Muscle layer of duodenum (tissue), 2 donors: ENCODE results near the gene RASSF4.

Experiments used
- H3K27ac ChIP-seq: one replicate; pipeline ENCODE4 v1.7.0; 2013; ENCODE audit warnings: mild to moderate bottlenecking, low read length
- H3K27me3 ChIP-seq: one replicate; pipeline ENCODE4 v1.7.0; 2013; ENCODE audit warnings: low read depth, mild to moderate bottlenecking, control low read depth, low read length
- H3K36me3 ChIP-seq, 2 donors: one replicate each; pipeline ENCODE4 v1.7.0; 2013; ENCODE audit warnings: low read length in 2 of 2, control low read depth in 1 of 2, mild to moderate bottlenecking in 1 of 2; ENCODE audit not compliant: insufficient read depth in 2 of 2, control insufficient read depth in 1 of 2
- H3K4me1 ChIP-seq, 2 donors: one replicate each; pipeline ENCODE4 v1.7.0; 2013; ENCODE audit warnings: low read length in 2 of 2, mild to moderate bottlenecking in 2 of 2, control low read depth in 1 of 2, moderate library complexity in 1 of 2; ENCODE audit not compliant: insufficient read depth in 2 of 2, control insufficient read depth in 1 of 2
- H3K4me3 ChIP-seq, 2 donors: one replicate each; pipeline ENCODE4 v1.7.0; 2013; ENCODE audit warnings: low read length in 2 of 2, low read depth in 1 of 2, mild to moderate bottlenecking in 1 of 2
- H3K9me3 ChIP-seq, 2 donors: one replicate each; pipeline ENCODE4 v1.7.0; 2013; ENCODE audit warnings: low read length in 2 of 2, control low read depth in 1 of 2, mild to moderate bottlenecking in 1 of 2; ENCODE audit not compliant: control insufficient read depth in 1 of 2
- donor health status: healthy.

Gene RASSF4

GRCh38 chr10:44950326-44951225 lies 9.0 kb upstream of the RASSF4 start:
- H3K36me3 ChIP-seq, result peaks cover 0 to 2% of the 10 kb centered on the region in 2 donors
- peaks cover 0 to 6% of the 10 kb centered on the region in 2 donors for H3K4me1 ChIP-seq
- no peak overlapping the region for H3K4me3 ChIP-seq
- H3K9me3 ChIP-seq, result no peaks in the 10 kb centered on the region
- no peak overlapping the region for H3K27ac ChIP-seq
- no peaks in the 10 kb centered on the region for H3K27me3 ChIP-seq

- Histone ChIP-seq H3K36me3 (peaks cover 0 to 4% of the 10 kb centered on the region in 2 donors), H3K9me3 (no peaks in the 10 kb centered on the region), H3K27ac (no peak overlapping the region), H3K4me1 (peaks cover 0 to 6% of the 10 kb centered on the region in 2 donors), H3K4me3 (no peak overlapping the region), H3K27me3 (no peaks in the 10 kb centered on the region)
These were observed 7.9 kb upstream of the RASSF4 start for GRCh38 chr10:44951576-44952226.

GRCh38 chr10:44952779-44953231 lies 6.8 kb upstream of the RASSF4 start:
- Histone ChIP-seq H3K4me3 (no peak overlapping the region), H3K4me1 (peaks cover 3 to 12% of the 10 kb centered on the region in 2 donors), H3K9me3 (no peaks in the 10 kb centered on the region), H3K27ac (no peak overlapping the region), H3K27me3 (no peaks in the 10 kb centered on the region), H3K36me3 (peaks cover 0 to 4% of the 10 kb centered on the region in 2 donors)

- Histone ChIP-seq H3K36me3 (peaks cover 0 to 4% of the 10 kb centered on the region in 2 donors), H3K4me3 (no peak overlapping the region), H3K27ac (no peak overlapping the region), H3K4me1 (peaks cover 13 to 16% of the 10 kb centered on the region in 2 donors), H3K9me3 (no peaks in the 10 kb centered on the region), H3K27me3 (no peaks in the 10 kb centered on the region)
These were observed 5.6 kb upstream of the RASSF4 start for GRCh38 chr10:44954042-44954441.

- no peak overlapping the region for H3K27ac ChIP-seq
- no peaks in the 10 kb centered on the region for H3K9me3 ChIP-seq
- no peak overlapping the region for H3K4me3 ChIP-seq
- H3K27me3 ChIP-seq, result no peaks in the 10 kb centered on the region
- H3K36me3 ChIP-seq, result peaks cover 0 to 4% of the 10 kb centered on the region in 2 donors
- H3K4me1 ChIP-seq, result peaks cover 8 to 16% of the 10 kb centered on the region in 2 donors
These were observed 4.6 kb upstream of the RASSF4 start for GRCh38 chr10:44954962-44955361.

- Histone ChIP-seq H3K27me3 (no peaks in the 10 kb centered on the region), H3K9me3 (no peaks in the 10 kb centered on the region), H3K27ac (no peak overlapping the region), H3K4me1 (peaks cover 13 to 19% of the 10 kb centered on the region in 2 donors), H3K36me3 (peaks cover 0 to 4% of the 10 kb centered on the region in 2 donors), H3K4me3 (no peak overlapping the region)
These were observed 4.1 kb upstream of the RASSF4 start for GRCh38 chr10:44955413-44956070.

GRCh38 chr10:44956226-44956625 lies 3.4 kb upstream of the RASSF4 start:
- H3K9me3 ChIP-seq, result no peaks in the 10 kb centered on the region
- no peak overlapping the region for H3K27ac ChIP-seq
- no peak overlapping the region for H3K4me3 ChIP-seq
- H3K36me3 ChIP-seq, result peaks cover 0 to 4% of the 10 kb centered on the region in 2 donors
- H3K4me1 ChIP-seq, result peaks cover 13 to 25% of the 10 kb centered on the region in 2 donors
- H3K27me3 ChIP-seq, result no peaks in the 10 kb centered on the region

- Histone ChIP-seq H3K27ac (no peak overlapping the region), H3K4me3 (no peak overlapping the region), H3K9me3 (no peaks in the 10 kb centered on the region), H3K36me3 (peaks cover 0 to 4% of the 10 kb centered on the region in 2 donors), H3K27me3 (no peaks in the 10 kb centered on the region), H3K4me1 (peaks cover 13 to 29% of the 10 kb centered on the region in 2 donors)
These were observed 2.6 kb upstream of the RASSF4 start for GRCh38 chr10:44956717-44957706.

GRCh38 chr10:44958196-44958897 lies 1.3 kb upstream of the RASSF4 start:
- H3K4me1 ChIP-seq, result peaks cover 14 to 29% of the 10 kb centered on the region in 2 donors

GRCh38 chr10:44958898-44959246 lies 730 bp upstream of the RASSF4 start:
- H3K4me3 ChIP-seq, result peak overlapping the region; percentile 77 to 85
- no peaks in the 10 kb centered on the region for H3K9me3 ChIP-seq
- peaks cover 19 to 29% of the 10 kb centered on the region in 2 donors for H3K4me1 ChIP-seq
- peaks cover 0 to 4% of the 10 kb centered on the region in 2 donors for H3K36me3 ChIP-seq
- peak overlapping the region; percentile 81 for H3K27ac ChIP-seq
- H3K27me3 ChIP-seq, result no peaks in the 10 kb centered on the region

More at GRCh38 chr10:44958196-44958897, 1.3 kb upstream of the RASSF4 start:
- Histone ChIP-seq H3K4me3 (peak overlapping the region; percentile 77 to 85), H3K27me3 (no peaks in the 10 kb centered on the region), H3K9me3 (no peaks in the 10 kb centered on the region), H3K36me3 (peaks cover 0 to 4% of the 10 kb centered on the region in 2 donors), H3K27ac (peak overlapping the region; percentile 81)
